OCI-LY1 (cell line): Measurements from ENCODE around the gene BIK.
A peak's percentile ranks its signal among the peaks of the same experiment; 100 is the strongest.

Experiments used
- H2AFZ ChIP-seq: fragments of 200-600 bp; sonication (generic), shearing (Covaris generic); 2 replicates; pipeline ENCODE4 v1.6.0; 2014; ENCODE audit warnings: antibody characterized with exemption, mild to moderate bottlenecking, low read length
- H3F3A ChIP-seq: fragments of 200-600 bp; sonication (generic), shearing (Covaris generic); 2 replicates; pipeline ENCODE4 v1.6.0; 2014; ENCODE audit warnings: mild to moderate bottlenecking, antibody characterized with exemption, low read length, moderate library complexity; ENCODE audit not compliant: insufficient read depth
- H3K27ac ChIP-seq: fragments of 200-600 bp; sonication (generic); 2 replicates; pipeline ENCODE4 v1.5.1; 2014; ENCODE audit warnings: low read length, mixed run types, mild to moderate bottlenecking, low read depth; ENCODE audit not compliant: poor library complexity, severe bottlenecking
- H3K27me3 ChIP-seq: fragments of 200-600 bp; sonication (generic); 2 replicates; pipeline ENCODE4 v1.6.0; 2014; ENCODE audit warnings: antibody characterized with exemption, mild to moderate bottlenecking, low read length, moderate library complexity; ENCODE audit not compliant: insufficient read depth
- H3K36me3 ChIP-seq: fragments of 200-600 bp; sonication (generic); 2 replicates; pipeline ENCODE4 v1.6.1; 2014; ENCODE audit warnings: mild to moderate bottlenecking, antibody characterized with exemption, low read length, moderate library complexity, mixed read lengths; ENCODE audit not compliant: insufficient read depth
- H3K4me1 ChIP-seq: fragments of 200-600 bp; sonication (generic); 2 replicates; pipeline ENCODE4 v1.5.1; 2014; ENCODE audit warnings: mild to moderate bottlenecking, low read length, moderate library complexity; ENCODE audit not compliant: insufficient read depth, severe bottlenecking
- H3K4me2 ChIP-seq: fragments of 200-600 bp; sonication (generic), shearing (Covaris generic); 2 replicates; pipeline ENCODE4 v1.6.1; 2014; ENCODE audit warnings: low read length
- H3K4me3 ChIP-seq: fragments of 200-600 bp; sonication (generic); 2 replicates; pipeline ENCODE4 v1.5.1; 2014; ENCODE audit warnings: low read length, low read depth, mild to moderate bottlenecking, mixed read lengths; ENCODE audit not compliant: poor library complexity, severe bottlenecking
- H3K79me2 ChIP-seq: fragments of 200-600 bp; shearing (Covaris generic); 2 replicates; pipeline ENCODE4 v1.6.1; 2016; ENCODE audit warnings: mixed run types, low read length, mixed read lengths; ENCODE audit not compliant: insufficient read depth
- H3K9ac ChIP-seq: fragments of 200-600 bp; sonication (generic), shearing (Covaris generic); 2 replicates; pipeline ENCODE4 v1.6.1; 2014; ENCODE audit warnings: mild to moderate bottlenecking, low read length, mixed read lengths
- H3K9me2 ChIP-seq: fragments of 200-600 bp; sonication (generic), shearing (Covaris generic); 2 replicates; pipeline ENCODE4 v1.6.1; 2014; ENCODE audit warnings: low read depth, mild to moderate bottlenecking, low read length, mixed read lengths
- H3K9me3 ChIP-seq: fragments of 200-600 bp; shearing (Covaris generic); 2 replicates; pipeline ENCODE4 v1.6.1; 2014; ENCODE audit warnings: low read length, mixed read lengths
- H4K20me1 ChIP-seq: fragments of 200-600 bp; sonication (generic), shearing (Covaris generic); 2 replicates; pipeline ENCODE4 v1.6.0; 2016; ENCODE audit warnings: mild to moderate bottlenecking, low read length; ENCODE audit not compliant: insufficient read depth
- CTCF ChIP-seq: fragments of 200-600 bp; sonication (generic), shearing (Covaris generic); IDR thresholded peaks from 2 replicates; pipeline ENCODE4 v1.5.1; 2017; ENCODE audit warnings: mild to moderate bottlenecking, antibody characterized with exemption, low read length, moderate library complexity, mixed read lengths
- EZH2 ChIP-seq: fragments of 200-600 bp; sonication (generic), shearing (Covaris generic); IDR thresholded peaks from 2 replicates; pipeline ENCODE4 v1.8.0; 2017; ENCODE audit warnings: borderline replicate concordance, mixed run types, mild to moderate bottlenecking, antibody characterized with exemption, low read length, moderate library complexity, mixed read lengths

BIK gene

GRCh38 chr22:43163241-43163795, 52.8 kb downstream of the BIK start:
- Histone ChIP-seq H3K9me2 (no peaks in the 10 kb centered on the region), H3K4me1 (peaks cover 25% of the 10 kb centered on the region), H3K36me3 (peaks cover 15% of the 10 kb centered on the region), H4K20me1 (no peaks in the 10 kb centered on the region), H2AFZ (no peak overlapping the region), H3K27me3 (0 out of 2 replicates have a peak, but pooled peaks cover 13% of the 10 kb centered on the region), H3K79me2 (no peaks in the 10 kb centered on the region), H3K4me2 (peak overlapping the region; percentile 37), H3K9me3 (no peaks in the 10 kb centered on the region), H3K9ac (no peak overlapping the region; the same call in 1 of the 2 replicates), H3K27ac (no peak overlapping the region), H3F3A (no peaks in the 10 kb centered on the region), H3K4me3 (peak overlapping the region; percentile 25)
- TF ChIP-seq CTCF = no peak
- TF ChIP-seq EZH2 = no peak

- Histone ChIP-seq H3K79me2 (no peaks in the 10 kb centered on the region), H3K9ac (no peak overlapping the region), H3K36me3 (peaks cover 28% of the 10 kb centered on the region), H3K27ac (no peak overlapping the region), H3K4me2 (no peak overlapping the region), H4K20me1 (no peaks in the 10 kb centered on the region), H2AFZ (no peak overlapping the region), H3K9me2 (no peaks in the 10 kb centered on the region), H3K9me3 (no peaks in the 10 kb centered on the region), H3K4me1 (peaks cover 25% of the 10 kb centered on the region), H3K27me3 (0 out of 2 replicates have a peak, but pooled peaks cover 4% of the 10 kb centered on the region), H3F3A (no peaks in the 10 kb centered on the region), H3K4me3 (no peak overlapping the region)
- TF ChIP-seq EZH2 = no peak
- TF ChIP-seq CTCF = no peak
These were observed 54.1 kb downstream of the BIK start for GRCh38 chr22:43164636-43165035.

DNA sequence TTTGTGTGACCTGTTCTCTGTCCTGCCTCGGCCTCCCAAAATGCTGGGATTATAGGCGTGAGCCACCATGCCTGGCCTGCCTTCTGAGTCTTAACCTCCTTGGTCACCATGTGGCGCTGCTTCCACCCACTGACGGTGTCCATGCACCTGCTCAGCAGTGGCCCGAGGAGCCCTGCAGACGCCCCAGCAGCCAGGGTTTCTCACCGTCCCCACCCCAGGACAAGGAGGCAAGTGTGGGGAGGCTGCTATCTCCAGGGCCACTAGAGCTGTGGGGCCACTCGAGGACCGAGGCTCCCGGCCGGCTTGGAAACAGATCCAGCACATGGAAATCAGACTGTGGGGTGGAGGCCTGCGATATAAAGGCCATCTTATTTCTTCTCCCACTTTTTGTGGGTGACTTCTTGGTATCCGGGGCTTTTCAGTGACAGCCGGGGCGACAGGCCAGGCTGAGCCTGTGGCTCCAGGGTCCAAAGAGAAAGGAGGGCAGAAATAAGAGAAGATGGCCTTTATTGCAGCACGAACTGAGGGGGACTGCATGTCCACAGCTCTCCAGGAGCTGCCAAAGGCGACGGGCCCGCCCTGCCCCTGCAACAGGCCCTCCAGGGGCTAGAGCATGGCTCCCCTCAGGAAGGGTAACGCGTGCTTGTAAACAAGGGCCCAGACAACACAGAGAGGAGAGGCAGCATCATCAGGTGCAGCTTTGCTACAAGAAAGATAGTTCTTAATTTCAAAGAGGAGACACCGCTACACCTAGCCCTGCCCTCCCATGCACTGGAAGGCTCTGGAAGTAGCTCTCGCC, 55.8 kb downstream of the BIK start:
- peaks cover 45% of the 10 kb centered on the region for H3K36me3 ChIP-seq
- peaks cover 25% of the 10 kb centered on the region for H3K4me1 ChIP-seq
- no peaks in the 10 kb centered on the region for H3K9me2 ChIP-seq
- H4K20me1 ChIP-seq = no peaks in the 10 kb centered on the region
- H3K27me3 ChIP-seq = 0 out of 2 replicates have a peak, but pooled peaks cover 3% of the 10 kb centered on the region
- H3K79me2 ChIP-seq = no peaks in the 10 kb centered on the region
- no peaks in the 10 kb centered on the region for H3F3A ChIP-seq
- no peak overlapping the region for H3K4me3 ChIP-seq
- no peaks in the 10 kb centered on the region for H3K9me3 ChIP-seq
- TF ChIP-seq EZH2 (no peak), CTCF (no peak)
- H3K27ac ChIP-seq = no peak overlapping the region
- no peak overlapping the region for H3K4me2 ChIP-seq
- H2AFZ ChIP-seq = no peak overlapping the region
- no peak overlapping the region for H3K9ac ChIP-seq
